Neural progenitor cell (in vitro differentiated cells): Measurements from ENCODE around the gene PLEKHO1. TPM values are rescaled to one million over a fixed set of nuclear protein-coding genes. Genes with fewer than 3 reads are reported as not detected.

Experiments
- DNase-seq: peaks from one replicate; pipeline ENCODE4 v3.0.0-alpha.2; 2016; ENCODE audit warnings: low spot score
- H2AFZ ChIP-seq: fragments of 200-600 bp; sonication (generic); replicated peaks from 2 replicates; pipeline ENCODE4 v1.6.1; 2016; ENCODE audit warnings: antibody characterized with exemption
- H3F3A ChIP-seq: fragments of 200-600 bp; sonication (generic); 2 replicates; pipeline ENCODE4 v1.6.1; 2016; ENCODE audit warnings: antibody characterized with exemption, low read depth
- H3K27ac ChIP-seq: fragments of 200-600 bp; sonication (generic); 2 replicates; pipeline ENCODE4 v1.5.1; 2016; ENCODE audit warnings: mild to moderate bottlenecking
- H3K27me3 ChIP-seq: fragments of 200-600 bp; sonication (generic); 2 replicates; pipeline ENCODE4 v1.6.1; 2016; ENCODE audit warnings: mild to moderate bottlenecking, moderate library complexity
- H3K36me3 ChIP-seq: fragments of 200-600 bp; sonication (generic); 2 replicates; pipeline ENCODE4 v1.5.1; 2016
- H3K4me1 ChIP-seq: fragments of 200-600 bp; sonication (generic); 2 replicates; pipeline ENCODE4 v1.6.1; 2016; ENCODE audit warnings: mixed run types
- H3K4me2 ChIP-seq: fragments of 200-600 bp; sonication (generic); 2 replicates; pipeline ENCODE4 v1.6.1; 2016
- H3K4me3 ChIP-seq: fragments of 200-600 bp; sonication (generic); 2 replicates; pipeline ENCODE4 v1.5.1; 2016
- H3K79me2 ChIP-seq: fragments of 200-600 bp; sonication (generic); 2 replicates; pipeline ENCODE4 v1.6.1; 2016; ENCODE audit warnings: low read depth
- H3K9ac ChIP-seq: fragments of 200-600 bp; sonication (generic); 2 replicates; pipeline ENCODE4 v1.6.1; 2016
- H3K9me3 ChIP-seq: fragments of 200-600 bp; sonication (generic); 2 replicates; pipeline ENCODE4 v1.5.1; 2016; ENCODE audit warnings: low read depth
- H4K20me1 ChIP-seq: fragments of 200-600 bp; sonication (generic); 2 replicates; pipeline ENCODE4 v1.6.1; 2016; ENCODE audit warnings: low read depth
- H3K27ac Mint-ChIP-seq: 3 replicates; pipeline ENCODE4 v1.8.0; 2021; ENCODE audit warnings: mixed read lengths
- H3K27me3 Mint-ChIP-seq: 2 replicates; pipeline ENCODE4 v1.8.0; 2022; ENCODE audit warnings: low read depth, mild to moderate bottlenecking, inconsistent platforms, moderate library complexity, mixed read lengths; ENCODE audit not compliant: insufficient read depth
- H3K36me3 Mint-ChIP-seq: 3 replicates; pipeline ENCODE4 v1.8.0; 2021; ENCODE audit warnings: mixed read lengths
- H3K4me1 Mint-ChIP-seq: 3 replicates; pipeline ENCODE4 v1.8.0; 2021; ENCODE audit warnings: mixed read lengths
- H3K4me3 Mint-ChIP-seq: 3 replicates; pipeline ENCODE4 v1.8.0; 2021; ENCODE audit warnings: mild to moderate bottlenecking, moderate library complexity, mixed read lengths
- H3K9me3 Mint-ChIP-seq: 3 replicates; pipeline ENCODE4 v1.8.0; 2020; ENCODE audit warnings: mixed read lengths
- CTCF ChIP-seq: fragments of 200-600 bp; sonication (generic); IDR thresholded peaks from 2 replicates; pipeline ENCODE4 v1.5.1; 2017; ENCODE audit warnings: antibody characterized with exemption, mild to moderate bottlenecking
- EZH2 ChIP-seq: fragments of 200-600 bp; sonication (generic); IDR thresholded peaks from 2 replicates; pipeline ENCODE4 v1.6.1; 2017; ENCODE audit warnings: antibody characterized with exemption, mild to moderate bottlenecking, moderate library complexity
- EZH2phosphoT487 ChIP-seq: fragments of 200-600 bp; sonication (generic); IDR thresholded peaks from 2 replicates; pipeline ENCODE4 v1.6.1; 2017; ENCODE audit warnings: antibody characterized with exemption
- total RNA-seq: library from RNA; depleted of rRNA; stranded (reverse); fragments of >200 nt; gene quantifications from 2 replicates; pipeline ENCODE4 v1.2.3, GENCODE V29; 2015; ENCODE audit warnings: low replicate concordance

The PLEKHO1 gene
- total RNA-seq, 1 donor from 2014 or later = 39.3 TPM

GRCh38 chr1:150173141-150173585 lies 23.4 kb downstream of the PLEKHO1 start:
- H3K27me3 Mint-ChIP-seq = peaks cover 3% of the 10 kb centered on the region
- H2AFZ ChIP-seq = peak overlapping the region; percentile 40
- TF ChIP-seq EZH2phosphoT487 = no peak
- TF ChIP-seq CTCF = no peak
- TF ChIP-seq EZH2 = no peak

DNA sequence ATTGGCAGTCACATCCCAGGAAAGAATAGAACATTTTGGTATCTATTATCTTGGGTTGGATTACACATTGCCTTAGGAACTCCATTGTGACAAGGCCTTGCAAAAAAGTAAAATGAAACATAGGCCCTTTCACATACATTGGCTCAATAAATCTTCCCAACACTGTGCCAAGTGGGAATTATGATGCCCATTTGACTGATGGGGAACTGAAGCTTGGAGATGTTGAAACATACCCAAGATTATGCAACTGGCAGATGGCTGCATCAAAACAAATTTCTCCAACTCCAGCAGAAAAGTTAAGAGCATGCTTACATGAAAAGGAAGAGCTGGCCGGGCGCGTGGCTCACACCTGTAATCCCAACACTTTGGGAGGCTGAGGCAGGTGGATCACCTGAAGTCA lies 26.9 kb downstream of the PLEKHO1 start:
- Histone ChIP-seq H2AFZ (no peak overlapping the region), H4K20me1 (no peaks in the 10 kb centered on the region), H3F3A (no peaks in the 10 kb centered on the region), H3K4me2 (no peak overlapping the region), H3K27ac (no peak overlapping the region), H3K79me2 (no peaks in the 10 kb centered on the region), H3K4me1 (peaks cover 5% of the 10 kb centered on the region), H3K36me3 (no peaks in the 10 kb centered on the region), H3K9me3 (no peaks in the 10 kb centered on the region), H3K27me3 (no peaks in the 10 kb centered on the region), H3K9ac (no peak overlapping the region), H3K4me3 (no peak overlapping the region)
- no peaks in the 10 kb centered on the region for H3K9me3 Mint-ChIP-seq
- H3K4me3 Mint-ChIP-seq = no peak overlapping the region
- H3K36me3 Mint-ChIP-seq = no peaks in the 10 kb centered on the region
- H3K27me3 Mint-ChIP-seq = peaks cover 4% of the 10 kb centered on the region
- TF ChIP-seq CTCF (no peak), EZH2 (no peak), EZH2phosphoT487 (no peak)
- no peak for DNase-seq
- H3K27ac Mint-ChIP-seq = no peak overlapping the region
- H3K4me1 Mint-ChIP-seq = peaks cover 24% of the 10 kb centered on the region

More at GRCh38 chr1:150173141-150173585, 23.4 kb downstream of the PLEKHO1 start:
- H3K9me3 Mint-ChIP-seq = no peaks in the 10 kb centered on the region
- no peaks in the 10 kb centered on the region for H3K36me3 Mint-ChIP-seq
- peak; percentile 23 for DNase-seq
- Histone ChIP-seq H3K4me1 (peaks cover 5% of the 10 kb centered on the region), H3K36me3 (no peaks in the 10 kb centered on the region), H3K27ac (no peak overlapping the region), H3K4me2 (no peak overlapping the region), H3F3A (no peaks in the 10 kb centered on the region), H3K9me3 (no peaks in the 10 kb centered on the region), H3K79me2 (no peaks in the 10 kb centered on the region), H4K20me1 (no peaks in the 10 kb centered on the region), H3K9ac (no peak overlapping the region), H3K27me3 (no peaks in the 10 kb centered on the region), H3K4me3 (no peak overlapping the region)
- peaks cover 28% of the 10 kb centered on the region for H3K4me1 Mint-ChIP-seq
- H3K4me3 Mint-ChIP-seq = peak overlapping the region; percentile 31
- H3K27ac Mint-ChIP-seq = peak overlapping the region; percentile 94

GRCh38 chr1:150178548-150178947 lies 28.8 kb downstream of the PLEKHO1 start:
- Histone ChIP-seq H4K20me1 (no peaks in the 10 kb centered on the region), H3K9me3 (no peaks in the 10 kb centered on the region), H3K36me3 (no peaks in the 10 kb centered on the region), H2AFZ (no peak overlapping the region), H3K27ac (no peak overlapping the region), H3K9ac (no peak overlapping the region), H3K4me1 (peaks cover 6% of the 10 kb centered on the region), H3F3A (no peaks in the 10 kb centered on the region), H3K4me3 (no peak overlapping the region), H3K79me2 (no peaks in the 10 kb centered on the region), H3K27me3 (no peaks in the 10 kb centered on the region), H3K4me2 (no peak overlapping the region)
- no peak overlapping the region for H3K27ac Mint-ChIP-seq
- TF ChIP-seq CTCF (no peak), EZH2 (no peak), EZH2phosphoT487 (no peak)
- peaks cover 4% of the 10 kb centered on the region for H3K27me3 Mint-ChIP-seq
- H3K9me3 Mint-ChIP-seq = no peaks in the 10 kb centered on the region
- DNase-seq = no peak
- peaks cover 17% of the 10 kb centered on the region for H3K4me1 Mint-ChIP-seq
- no peaks in the 10 kb centered on the region for H3K36me3 Mint-ChIP-seq
- no peak overlapping the region for H3K4me3 Mint-ChIP-seq
